GM20431 (cell line): Measurements from ENCODE around the gene SIRT7.

Experiments
- in situ Hi-C: fragments of 300-500 bp; cut with MseI, MboI; formaldehyde crosslinking; loops from one replicate; pipeline ENCODE4 v1.15.0; 2020; ENCODE audit warnings: low sequenced_read_pairs; ENCODE audit not compliant: unreplicated experiment

The SIRT7 gene

GRCh38 chr17:81890447-81891302 lies 27.3 kb downstream of the SIRT7 start:
- in situ Hi-C loops, result no loop called here

DNA sequence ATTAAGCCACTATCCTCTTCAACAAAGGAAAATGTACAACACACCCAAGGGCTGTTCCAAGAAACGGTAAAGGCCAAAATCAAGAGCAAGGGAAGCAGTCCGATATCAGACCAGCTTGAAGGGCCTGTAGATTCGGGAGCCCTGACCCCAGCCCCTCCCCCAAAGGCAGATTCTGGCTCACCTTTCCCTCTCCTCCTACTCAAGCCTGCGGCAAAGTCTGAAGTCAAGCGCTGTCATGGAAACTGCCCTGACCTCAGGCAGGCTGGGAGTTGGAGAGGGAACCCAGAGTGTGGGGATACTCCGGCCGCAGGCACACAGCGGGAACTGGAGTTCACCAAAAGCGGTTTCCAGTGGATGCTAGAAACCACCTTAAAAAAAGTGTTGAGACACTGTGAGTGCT lies 28.4 kb downstream of the SIRT7 start:
- in situ Hi-C loops, result no loop called here

DNA sequence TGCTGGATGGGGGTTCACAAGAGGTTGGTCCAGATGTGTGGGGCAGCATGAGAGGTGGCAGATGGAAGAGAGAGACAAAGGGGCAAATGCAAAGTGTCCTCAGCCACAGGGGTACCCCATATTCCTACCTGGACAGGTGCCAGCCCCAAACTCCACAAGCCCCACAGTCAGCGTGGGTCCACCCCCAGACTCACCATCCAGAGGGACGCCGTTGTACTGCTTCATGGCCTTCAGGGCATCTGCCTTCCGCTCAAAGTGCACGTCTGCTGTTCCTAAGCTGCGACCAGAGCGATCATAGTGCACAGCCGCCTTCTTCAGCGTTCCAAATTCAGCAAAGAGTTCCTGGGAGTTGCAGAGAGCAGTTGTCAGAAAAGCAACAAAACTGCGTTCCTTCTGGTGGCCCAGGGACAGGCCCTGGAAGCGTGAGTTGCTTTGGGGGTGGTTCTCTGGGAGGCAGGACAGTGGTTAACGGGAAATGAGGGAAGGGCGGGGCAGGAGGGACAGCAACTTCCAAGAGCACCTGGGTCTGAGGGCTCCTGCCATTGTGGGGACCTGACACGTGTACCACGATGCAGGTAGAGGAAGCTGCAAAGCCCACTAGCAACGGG lies 28.9 kb downstream of the SIRT7 start:
- in situ Hi-C loops, result no loop called here

- in situ Hi-C loops, result no loop called here
Observed at GRCh38 chr17:81888105-81888987, 29.6 kb downstream of the SIRT7 start.

DNA sequence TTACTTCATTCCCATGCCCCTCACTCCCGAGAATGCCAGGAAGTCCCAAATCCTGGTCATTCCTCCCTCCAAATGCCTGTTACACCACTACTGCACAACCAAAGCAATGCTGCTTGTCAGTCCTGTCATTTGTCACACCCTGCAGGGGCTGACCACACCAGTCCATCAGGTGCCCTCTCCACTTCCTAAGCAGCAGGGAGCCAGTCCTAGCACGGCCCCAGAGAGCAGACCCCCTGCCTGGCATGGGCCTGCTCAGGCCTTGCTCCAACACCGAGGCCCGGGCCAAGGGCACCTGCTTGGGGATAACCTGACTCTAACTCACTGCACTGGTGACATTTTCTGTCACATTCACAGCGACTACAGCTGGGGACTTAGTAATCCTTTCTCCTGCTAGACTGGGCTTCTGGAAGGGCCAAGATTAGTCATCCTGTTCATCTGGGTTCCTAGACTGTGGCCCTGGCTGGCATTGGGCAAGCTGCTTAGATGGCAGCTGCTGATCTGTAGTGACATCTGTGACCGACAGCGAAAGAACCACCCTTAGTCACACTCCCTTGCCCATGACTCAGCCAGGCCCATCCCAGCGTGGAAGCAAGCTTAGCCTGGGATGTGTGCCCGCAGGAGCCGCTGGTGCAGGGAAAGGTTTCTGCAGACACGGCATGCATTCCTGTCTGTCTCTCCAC lies 32.0 kb downstream of the SIRT7 start:
- in situ Hi-C loops, result no loop called here

GRCh38 chr17:81885454-81885853 lies 32.5 kb downstream of the SIRT7 start:
- in situ Hi-C loops, result no loop called here

DNA sequence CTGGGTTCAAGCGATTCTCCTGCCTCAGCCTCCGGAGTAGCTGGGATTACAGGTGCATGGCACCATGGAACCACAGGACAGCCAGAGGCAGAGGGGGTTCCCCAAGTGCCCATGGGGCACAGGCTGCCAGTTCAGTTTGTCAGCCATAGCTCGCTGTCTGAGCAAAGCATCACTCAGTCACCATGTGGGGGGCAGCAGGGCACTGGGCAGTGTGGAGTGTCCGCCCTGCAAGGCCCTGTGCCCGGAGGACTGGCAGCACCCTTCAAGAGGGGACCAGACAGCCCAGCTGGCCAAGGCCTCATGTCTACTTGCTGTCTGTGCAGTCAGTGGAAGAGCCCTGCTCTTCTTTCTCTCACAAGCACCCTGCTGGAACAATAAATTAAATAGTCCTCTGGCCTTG lies 33.0 kb downstream of the SIRT7 start:
- in situ Hi-C loops, result no loop called here

DNA sequence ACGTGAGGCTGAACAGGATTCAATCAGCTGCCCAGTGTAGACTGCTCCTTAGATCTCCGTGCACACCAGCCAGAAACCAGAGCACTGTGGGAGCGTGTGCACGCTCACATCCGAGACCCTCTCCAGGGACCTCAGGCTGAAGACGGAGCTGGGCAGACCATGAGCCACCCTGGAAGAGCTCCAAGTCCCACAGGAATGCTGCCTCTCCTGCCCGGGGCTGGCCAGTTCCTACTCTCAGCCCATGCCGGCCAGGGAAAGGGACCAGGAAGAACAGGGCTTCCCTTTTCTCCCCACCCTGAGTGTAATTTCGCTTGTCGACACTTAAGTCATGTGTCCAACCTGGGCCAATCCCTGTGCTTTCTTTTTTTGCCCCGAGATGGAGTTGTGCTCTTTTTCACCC lies 33.5 kb downstream of the SIRT7 start:
- in situ Hi-C loops, result no loop called here

DNA sequence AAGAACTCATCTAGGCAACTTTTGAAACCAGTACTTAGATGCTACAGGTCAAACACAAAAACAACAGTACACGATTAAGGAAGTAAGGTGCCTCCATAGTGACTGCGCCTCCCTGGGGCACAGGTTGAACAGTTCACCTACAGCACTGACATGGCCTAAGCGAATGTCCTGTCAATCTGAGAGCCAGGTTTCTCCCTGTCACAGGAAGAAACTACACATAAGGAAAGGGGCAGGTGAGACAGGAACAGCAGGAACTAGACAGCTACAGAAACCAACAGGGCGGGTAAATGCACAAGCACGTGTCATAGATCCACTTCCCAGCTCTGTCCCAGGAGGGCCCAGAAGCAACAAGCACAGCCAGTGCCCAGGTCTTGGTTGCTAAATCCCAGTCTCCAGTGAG lies 38.9 kb downstream of the SIRT7 start:
- in situ Hi-C loops, result no loop called here

DNA sequence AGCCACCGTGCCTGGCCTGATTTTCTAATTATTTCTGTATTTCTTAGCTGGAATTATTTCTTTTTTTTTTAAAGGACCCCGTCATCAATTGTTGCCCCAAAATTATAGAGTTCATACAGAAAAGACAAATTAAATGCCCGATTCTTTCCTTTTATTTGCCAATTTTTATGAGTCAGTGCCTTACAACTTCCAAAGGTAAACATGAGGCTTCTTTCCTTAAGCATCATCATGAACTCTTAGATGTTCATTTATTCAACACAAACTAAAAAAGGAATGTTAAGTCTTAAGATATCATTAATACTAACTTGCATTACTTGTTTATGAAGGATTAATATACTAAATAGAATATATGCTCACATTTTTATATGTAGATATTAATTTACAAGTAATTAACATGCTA lies 39.7 kb downstream of the SIRT7 start:
- in situ Hi-C loops, result no loop called here

GRCh38 chr17:81877569-81877968 lies 40.4 kb downstream of the SIRT7 start:
- in situ Hi-C loops, result no loop called here

- in situ Hi-C loops, result no loop called here
Observed at GRCh38 chr17:81871387-81872230, 46.4 kb downstream of the SIRT7 start.

DNA sequence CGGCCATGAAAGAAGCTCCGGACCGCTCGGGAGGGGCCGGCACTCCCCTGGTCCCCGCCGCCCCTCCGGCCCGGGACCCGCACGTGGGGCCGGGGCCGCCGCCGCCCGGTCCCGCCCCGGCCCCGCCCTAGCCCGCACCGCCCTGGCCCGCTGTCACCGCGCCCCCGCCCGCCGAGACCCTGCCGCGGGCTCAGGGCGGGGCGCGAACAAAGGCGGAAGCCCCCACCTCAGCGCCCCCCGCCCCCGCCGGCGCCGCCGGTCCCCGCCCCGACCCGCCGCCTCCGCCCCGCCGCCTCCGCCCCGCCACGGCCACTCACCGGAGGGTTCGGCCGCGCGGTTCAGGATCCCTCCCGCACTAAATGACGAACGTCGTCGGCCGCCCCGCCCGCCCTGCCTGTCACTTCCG lies 47.0 kb downstream of the SIRT7 start, which contains the start of gene ARHGDIA:
ARHGDIA (minus strand) TSS at position 357 of the 406 bp plus-strand sequence. CDS start 1,407 bp downstream, outside the sequence.
- in situ Hi-C loops, result no loop called here

GRCh38 chr17:81870131-81870980 lies 47.6 kb downstream of the SIRT7 start:
- in situ Hi-C loops, result no loop called here

DNA sequence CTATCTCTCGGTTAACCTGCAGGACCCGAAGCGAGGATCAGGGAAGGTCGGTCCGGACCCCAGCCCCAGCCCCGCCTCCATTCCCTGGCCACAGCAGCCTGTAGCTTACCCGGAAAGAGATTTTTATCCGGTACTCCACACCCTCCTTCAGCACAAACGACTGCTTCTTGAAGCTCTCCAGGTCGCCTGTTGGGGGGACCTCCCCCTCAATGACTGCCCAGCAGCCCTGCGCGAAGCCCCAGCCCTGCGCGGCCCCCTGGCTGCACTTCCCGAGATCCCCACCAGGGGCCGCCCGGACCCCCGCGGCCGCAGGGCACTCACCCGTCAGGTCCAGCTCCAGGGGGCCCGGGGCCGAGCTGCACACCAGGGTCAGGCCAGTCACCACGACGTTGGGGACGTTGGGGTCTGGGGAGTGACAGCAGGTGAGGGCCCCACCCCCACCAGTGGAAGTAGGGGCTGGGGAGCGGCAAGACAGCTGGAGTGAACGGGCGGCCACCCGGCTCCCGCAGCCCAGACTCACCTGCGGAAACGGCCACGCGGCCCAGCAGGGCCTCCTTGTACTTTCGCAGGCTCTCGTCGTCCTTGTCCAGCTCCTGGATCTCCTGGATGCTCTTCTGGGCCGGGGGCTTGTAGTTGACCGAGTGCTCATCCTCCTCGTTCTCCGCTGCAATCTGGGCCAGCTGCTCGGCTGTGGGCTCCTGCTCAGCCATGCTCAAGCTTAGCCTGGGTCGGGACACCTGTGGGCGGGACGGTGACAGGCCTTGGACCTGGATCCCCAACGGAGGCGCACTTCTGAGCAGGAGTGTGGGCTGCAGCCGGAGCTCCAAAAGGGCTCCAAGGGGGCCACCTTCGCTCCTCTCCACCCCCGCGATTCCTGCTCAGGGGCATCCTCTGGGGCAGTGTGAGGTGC lies 48.5 kb downstream of the SIRT7 start:
- in situ Hi-C loops, result no loop called here

DNA sequence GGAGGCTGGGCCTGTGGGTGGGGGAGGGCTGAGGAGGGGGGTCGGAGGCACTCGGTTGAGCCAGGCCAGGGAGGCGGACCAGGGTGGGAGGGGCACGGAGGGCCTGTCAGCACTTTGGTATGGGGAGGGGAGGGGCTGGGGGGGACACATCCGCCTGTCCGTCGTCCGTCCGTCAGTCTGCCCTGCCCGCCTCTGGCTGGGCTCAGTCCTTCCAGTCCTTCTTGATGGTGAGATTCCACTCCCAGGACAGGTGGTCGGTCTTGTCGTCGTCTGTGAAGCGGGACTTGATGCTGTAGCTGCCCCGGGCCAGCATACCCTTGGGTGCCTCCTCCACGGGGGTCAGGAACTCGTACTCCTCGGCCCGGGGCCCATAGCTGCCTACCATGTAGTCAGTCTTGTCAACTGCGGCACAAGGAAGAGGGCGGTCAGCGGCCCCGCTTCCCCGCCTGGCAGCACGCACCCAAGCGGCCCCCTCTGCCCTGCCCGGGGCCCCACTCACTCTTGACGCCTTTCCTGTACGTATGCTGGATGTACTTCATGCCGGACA lies 49.2 kb downstream of the SIRT7 start:
- in situ Hi-C loops, result no loop called here
